Activated naive CD4-positive, alpha-beta T cell treated with anti-CD3 and anti-CD28 coated beads, Interleukin-2, amount 50 U/mL, for 24 hours (primary cell): Measurements from ENCODE around the gene CFAP300.

Source experiments
- H3K27ac Mint-ChIP-seq: one replicate; pipeline ENCODE4 v1.8.0; 2021; ENCODE audit warnings: mild to moderate bottlenecking, mixed read lengths
- H3K27me3 Mint-ChIP-seq: one replicate; pipeline ENCODE4 v1.8.0; 2021; ENCODE audit warnings: mixed read lengths
- H3K36me3 Mint-ChIP-seq: one replicate; pipeline ENCODE4 v1.8.0; 2021; ENCODE audit warnings: mixed read lengths
- H3K4me1 Mint-ChIP-seq: one replicate; pipeline ENCODE4 v1.8.0; 2021; ENCODE audit warnings: mixed read lengths
- H3K4me3 Mint-ChIP-seq: one replicate; pipeline ENCODE4 v1.8.0; 2021; ENCODE audit warnings: mild to moderate bottlenecking, mixed read lengths
- H3K9me3 Mint-ChIP-seq: one replicate; pipeline ENCODE4 v1.8.0; 2021; ENCODE audit warnings: mixed read lengths

Gene CFAP300

DNA sequence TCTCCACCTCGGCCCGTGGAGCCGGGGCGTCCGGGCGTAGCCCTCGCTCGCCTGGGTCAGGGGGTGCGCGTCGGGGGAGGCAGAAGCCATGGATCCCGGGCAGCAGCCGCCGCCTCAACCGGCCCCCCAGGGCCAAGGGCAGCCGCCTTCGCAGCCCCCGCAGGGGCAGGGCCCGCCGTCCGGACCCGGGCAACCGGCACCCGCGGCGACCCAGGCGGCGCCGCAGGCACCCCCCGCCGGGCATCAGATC lies 63.4 kb downstream of the CFAP300 start:
- no peak overlapping the region for H3K27ac Mint-ChIP-seq
- H3K4me1 Mint-ChIP-seq, result peaks cover 14% of the 10 kb centered on the region
- H3K27me3 Mint-ChIP-seq, result peaks cover 35% of the 10 kb centered on the region
- peaks cover 1% of the 10 kb centered on the region for H3K36me3 Mint-ChIP-seq
- no peak overlapping the region for H3K4me3 Mint-ChIP-seq
- no peaks in the 10 kb centered on the region for H3K9me3 Mint-ChIP-seq

DNA sequence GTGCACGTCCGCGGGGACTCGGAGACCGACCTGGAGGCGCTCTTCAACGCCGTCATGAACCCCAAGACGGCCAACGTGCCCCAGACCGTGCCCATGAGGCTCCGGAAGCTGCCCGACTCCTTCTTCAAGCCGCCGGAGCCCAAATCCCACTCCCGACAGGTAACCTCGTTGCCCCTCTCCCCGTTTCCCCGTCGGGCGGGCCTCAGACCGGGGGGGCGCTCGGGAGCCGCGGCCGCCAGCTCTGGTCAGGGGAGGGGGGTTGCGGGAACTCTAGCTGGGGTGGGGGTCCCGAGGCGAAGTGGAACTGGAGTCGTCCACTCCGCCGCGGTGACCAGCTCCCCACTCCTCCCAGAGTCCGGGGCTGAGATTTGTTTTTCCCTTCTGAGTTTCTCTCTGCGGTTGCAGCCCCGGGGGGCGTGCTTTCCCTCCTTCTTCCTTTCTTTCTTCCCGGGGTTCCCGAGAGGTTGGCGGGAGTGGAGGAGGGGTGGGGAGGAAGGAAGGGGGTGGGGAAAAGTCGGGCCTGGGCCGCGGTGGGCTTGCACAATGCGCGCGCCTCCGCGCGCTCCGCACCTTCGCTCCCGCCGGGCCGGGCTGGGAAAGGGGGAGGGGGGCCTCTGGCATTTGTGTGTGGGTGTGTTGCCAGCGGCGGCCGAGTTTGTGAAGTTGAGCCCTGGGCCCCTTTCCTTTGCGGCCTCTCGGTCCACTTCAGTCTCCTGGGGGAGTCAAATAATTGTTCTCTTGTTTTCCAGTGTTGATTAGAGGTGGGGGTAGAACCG lies 64.0 kb downstream of the CFAP300 start:
- peak overlapping the region; percentile 84 for H3K4me3 Mint-ChIP-seq
- peaks cover 37% of the 10 kb centered on the region for H3K27me3 Mint-ChIP-seq
- no peak overlapping the region for H3K27ac Mint-ChIP-seq
- peaks cover 14% of the 10 kb centered on the region for H3K4me1 Mint-ChIP-seq
- no peaks in the 10 kb centered on the region for H3K9me3 Mint-ChIP-seq
- peaks cover 1% of the 10 kb centered on the region for H3K36me3 Mint-ChIP-seq

GRCh38 chr11:102111787-102112508 lies 64.7 kb downstream of the CFAP300 start:
- Mint-ChIP-seq H3K36me3 (peaks cover 1% of the 10 kb centered on the region), H3K27ac (no peak overlapping the region), H3K4me1 (peaks cover 14% of the 10 kb centered on the region), H3K4me3 (peak overlapping the region; percentile 84), H3K9me3 (no peaks in the 10 kb centered on the region), H3K27me3 (peaks cover 40% of the 10 kb centered on the region)

GRCh38 chr11:102112509-102112821 lies 65.2 kb downstream of the CFAP300 start:
- Mint-ChIP-seq H3K27ac (no peak overlapping the region), H3K27me3 (peaks cover 40% of the 10 kb centered on the region), H3K4me3 (peak overlapping the region; percentile 7)

GRCh38 chr11:102114032-102114431 lies 66.8 kb downstream of the CFAP300 start:
- Mint-ChIP-seq H3K4me3 (no peak overlapping the region), H3K36me3 (peaks cover 1% of the 10 kb centered on the region), H3K27me3 (peaks cover 43% of the 10 kb centered on the region), H3K27ac (no peak overlapping the region), H3K4me1 (peaks cover 14% of the 10 kb centered on the region), H3K9me3 (no peaks in the 10 kb centered on the region)

More at GRCh38 chr11:102112509-102112821, 65.2 kb downstream of the CFAP300 start:
- Mint-ChIP-seq H3K4me1 (peaks cover 14% of the 10 kb centered on the region), H3K9me3 (no peaks in the 10 kb centered on the region), H3K36me3 (peaks cover 1% of the 10 kb centered on the region)

DNA sequence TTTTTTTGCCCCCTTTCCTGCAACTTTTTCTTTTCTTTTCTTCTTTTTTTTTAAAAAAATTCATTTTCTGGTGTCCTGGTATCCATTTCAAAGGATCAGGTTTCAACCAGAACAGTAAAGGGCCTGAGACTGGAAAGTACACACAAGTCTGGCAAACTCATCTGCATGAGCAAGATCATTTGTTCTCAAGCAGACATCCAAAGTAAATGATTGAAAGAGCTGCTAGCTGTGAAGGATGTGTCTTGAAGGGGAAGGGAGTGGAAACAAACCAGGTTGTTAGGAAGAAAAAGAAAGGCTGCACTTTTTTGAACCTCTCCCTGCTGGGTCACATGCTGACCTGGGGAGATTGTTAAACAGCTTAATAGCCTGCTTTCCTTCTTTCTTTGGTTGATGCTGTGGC lies 68.3 kb downstream of the CFAP300 start:
- Mint-ChIP-seq H3K9me3 (no peaks in the 10 kb centered on the region), H3K36me3 (no peaks in the 10 kb centered on the region), H3K27ac (no peak overlapping the region), H3K4me3 (no peak overlapping the region), H3K4me1 (peaks cover 10% of the 10 kb centered on the region), H3K27me3 (peaks cover 42% of the 10 kb centered on the region)

- no peak overlapping the region for H3K4me3 Mint-ChIP-seq
- H3K27me3 Mint-ChIP-seq, result peaks cover 43% of the 10 kb centered on the region
- H3K36me3 Mint-ChIP-seq, result no peaks in the 10 kb centered on the region
- no peaks in the 10 kb centered on the region for H3K9me3 Mint-ChIP-seq
- no peak overlapping the region for H3K27ac Mint-ChIP-seq
- peaks cover 9% of the 10 kb centered on the region for H3K4me1 Mint-ChIP-seq
These were observed 69.4 kb downstream of the CFAP300 start for GRCh38 chr11:102116453-102117205.

GRCh38 chr11:102117472-102118113 lies 70.4 kb downstream of the CFAP300 start:
- no peak overlapping the region for H3K4me3 Mint-ChIP-seq
- H3K27ac Mint-ChIP-seq, result no peak overlapping the region
- peaks cover 40% of the 10 kb centered on the region for H3K27me3 Mint-ChIP-seq
- H3K4me1 Mint-ChIP-seq, result no peaks in the 10 kb centered on the region
- no peaks in the 10 kb centered on the region for H3K36me3 Mint-ChIP-seq
- no peaks in the 10 kb centered on the region for H3K9me3 Mint-ChIP-seq

DNA sequence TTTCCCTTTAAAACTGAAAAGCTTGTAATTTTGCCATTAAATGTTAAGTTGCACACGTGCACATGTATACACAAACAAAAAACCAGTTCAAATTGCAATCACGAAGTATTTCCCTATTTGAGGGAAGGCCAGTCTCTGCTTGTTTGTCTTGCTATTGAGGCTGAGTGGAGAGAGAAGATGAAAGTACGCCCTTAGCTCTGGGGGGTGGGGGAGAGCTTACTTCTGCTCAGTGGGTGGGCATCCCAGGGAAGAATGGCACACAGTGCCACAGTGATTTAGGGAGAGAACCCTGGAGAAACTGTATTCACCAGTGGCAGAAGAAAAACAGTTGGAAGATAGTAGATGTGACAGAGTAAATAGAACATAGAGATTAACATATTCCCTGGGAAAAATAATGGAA lies 71.7 kb downstream of the CFAP300 start:
- no peak overlapping the region for H3K27ac Mint-ChIP-seq
- no peaks in the 10 kb centered on the region for H3K9me3 Mint-ChIP-seq
- peaks cover 42% of the 10 kb centered on the region for H3K27me3 Mint-ChIP-seq
- peaks cover 5% of the 10 kb centered on the region for H3K36me3 Mint-ChIP-seq
- no peak overlapping the region for H3K4me3 Mint-ChIP-seq
- H3K4me1 Mint-ChIP-seq, result no peaks in the 10 kb centered on the region

DNA sequence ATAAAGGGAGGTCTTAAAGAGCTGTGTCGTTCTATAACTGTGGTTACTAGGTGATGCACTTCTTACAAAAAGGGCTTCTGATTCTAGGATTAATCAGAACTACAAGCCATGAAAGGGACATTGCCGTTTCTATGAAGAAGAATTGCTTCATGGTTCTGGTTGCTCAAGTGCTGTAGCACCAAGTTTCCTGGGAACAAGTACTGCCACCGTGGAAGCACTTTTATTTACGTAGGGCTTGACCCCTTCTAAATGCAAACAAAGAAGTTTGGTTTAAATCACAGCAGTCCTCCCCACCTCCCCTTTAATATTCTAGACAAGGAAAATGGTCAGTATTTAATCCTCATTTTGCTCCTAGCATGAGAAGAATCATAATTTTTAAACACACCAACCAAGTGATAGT lies 72.8 kb downstream of the CFAP300 start:
- peaks cover 5% of the 10 kb centered on the region for H3K36me3 Mint-ChIP-seq
- no peaks in the 10 kb centered on the region for H3K4me1 Mint-ChIP-seq
- H3K27ac Mint-ChIP-seq, result no peak overlapping the region
- no peaks in the 10 kb centered on the region for H3K9me3 Mint-ChIP-seq
- H3K27me3 Mint-ChIP-seq, result peaks cover 41% of the 10 kb centered on the region
- H3K4me3 Mint-ChIP-seq, result no peak overlapping the region

- H3K27ac Mint-ChIP-seq, result no peak overlapping the region
- H3K4me3 Mint-ChIP-seq, result no peak overlapping the region
- no peaks in the 10 kb centered on the region for H3K9me3 Mint-ChIP-seq
- H3K4me1 Mint-ChIP-seq, result no peaks in the 10 kb centered on the region
- H3K36me3 Mint-ChIP-seq, result peaks cover 5% of the 10 kb centered on the region
- H3K27me3 Mint-ChIP-seq, result peaks cover 37% of the 10 kb centered on the region
These were observed 73.3 kb downstream of the CFAP300 start for GRCh38 chr11:102120437-102120973.

- Mint-ChIP-seq H3K27ac (no peak overlapping the region), H3K9me3 (no peaks in the 10 kb centered on the region), H3K36me3 (peaks cover 5% of the 10 kb centered on the region), H3K4me1 (no peaks in the 10 kb centered on the region), H3K4me3 (no peak overlapping the region), H3K27me3 (peaks cover 34% of the 10 kb centered on the region)
These were observed 74.1 kb downstream of the CFAP300 start for GRCh38 chr11:102121329-102121728.
